Endodermal cell (in vitro differentiated cells): ENCODE measurements around the gene C10orf95. TPM values are rescaled to one million over a fixed set of nuclear protein-coding genes. Genes with fewer than 3 reads are reported as not detected.
A peak's percentile ranks its signal among the peaks of the same experiment; 100 is the strongest.

Source experiments
- DNase-seq: peaks from one replicate; pipeline ENCODE4 v3.0.0-alpha.2; 2017
- H3K27ac ChIP-seq: 2 replicates; pipeline ENCODE4 v1.5.1; 2013; ENCODE audit warnings: mild to moderate bottlenecking, low read depth, low read length, moderate library complexity
- H3K27me3 ChIP-seq: 2 replicates; pipeline ENCODE4 v1.6.1; 2013; ENCODE audit warnings: mild to moderate bottlenecking, low read length, moderate library complexity; ENCODE audit not compliant: insufficient read depth, control insufficient read depth, poor library complexity, severe bottlenecking
- H3K36me3 ChIP-seq: 2 replicates; pipeline ENCODE4 v1.7.0; 2013; ENCODE audit warnings: mild to moderate bottlenecking, low read length, moderate library complexity; ENCODE audit not compliant: control insufficient read depth, insufficient read depth
- H3K4me1 ChIP-seq: one replicate; pipeline ENCODE4 v1.7.0; 2013; ENCODE audit warnings: low read length; ENCODE audit not compliant: control insufficient read depth, insufficient read depth
- H3K4me3 ChIP-seq: 2 replicates; pipeline ENCODE4 v1.5.1; 2013; ENCODE audit warnings: mild to moderate bottlenecking, low read length, moderate library complexity
- H3K9ac ChIP-seq: 2 replicates; pipeline ENCODE4 v1.6.1; 2013; ENCODE audit warnings: mild to moderate bottlenecking, low read length, moderate library complexity; ENCODE audit not compliant: poor library complexity, severe bottlenecking; ENCODE audit errors: extremely low read depth
- H3K9me3 ChIP-seq: 2 replicates; pipeline ENCODE4 v1.6.1; 2013; ENCODE audit warnings: mild to moderate bottlenecking, low read length, moderate library complexity; ENCODE audit not compliant: control insufficient read depth
- H3K27ac Mint-ChIP-seq: 2 replicates; pipeline ENCODE4 v1.8.0; 2020; ENCODE audit warnings: mixed read lengths
- H3K27me3 Mint-ChIP-seq: 2 replicates; pipeline ENCODE4 v1.8.0; 2021; ENCODE audit warnings: mild to moderate bottlenecking, mixed read lengths; ENCODE audit not compliant: insufficient read depth
- H3K36me3 Mint-ChIP-seq: 2 replicates; pipeline ENCODE4 v1.8.0; 2020; ENCODE audit warnings: low read depth, mixed read lengths
- H3K4me1 Mint-ChIP-seq: 2 replicates; pipeline ENCODE4 v1.8.0; 2020; ENCODE audit warnings: mixed read lengths
- H3K4me3 Mint-ChIP-seq: 2 replicates; pipeline ENCODE4 v1.8.0; 2020; ENCODE audit warnings: mild to moderate bottlenecking, moderate library complexity, mixed read lengths
- H3K9me3 Mint-ChIP-seq: 2 replicates; pipeline ENCODE4 v1.8.0; 2020; ENCODE audit warnings: mild to moderate bottlenecking, mixed read lengths
- WGBS, 2 experiments: methylation state at CpG; one replicate each; pipeline versions ENCODE4 v1.1.5 to v1.1.7; 2013; ENCODE audit warnings: missing lambda C conversion rate in 2 of 2, mixed read lengths in 1 of 2; ENCODE audit not compliant: insufficient coverage in 1 of 2, insufficient read length in 1 of 2; 5-methylcytosine and 5-hydroxymethylcytosine counted together
- total RNA-seq, 2 donors: library from RNA; stranded (reverse); fragmentation: NEBNext Ultra II Directional in 1 of 2; extraction: Animal tissue kit (Norgen Biotek cat#: 25700) in 1 of 2; gene quantifications; 2 replicates in 1 of 2; 3 replicates in 1 of 2; pipeline ENCODE4 v1.2.1, GENCODE V29; 2021
- TF ChIP-seq, protein P1 (sequence below): fragments of 200-600 bp; sonication (generic); conservative IDR thresholded peaks from 2 replicates; pipeline ENCODE4 v1.5.0; 2021; ENCODE audit warnings: antibody characterized with exemption, mild to moderate bottlenecking

C10orf95 gene
- total RNA-seq, 2 donors from 2014 or later, result 0.35 to 0.93 TPM

DNA sequence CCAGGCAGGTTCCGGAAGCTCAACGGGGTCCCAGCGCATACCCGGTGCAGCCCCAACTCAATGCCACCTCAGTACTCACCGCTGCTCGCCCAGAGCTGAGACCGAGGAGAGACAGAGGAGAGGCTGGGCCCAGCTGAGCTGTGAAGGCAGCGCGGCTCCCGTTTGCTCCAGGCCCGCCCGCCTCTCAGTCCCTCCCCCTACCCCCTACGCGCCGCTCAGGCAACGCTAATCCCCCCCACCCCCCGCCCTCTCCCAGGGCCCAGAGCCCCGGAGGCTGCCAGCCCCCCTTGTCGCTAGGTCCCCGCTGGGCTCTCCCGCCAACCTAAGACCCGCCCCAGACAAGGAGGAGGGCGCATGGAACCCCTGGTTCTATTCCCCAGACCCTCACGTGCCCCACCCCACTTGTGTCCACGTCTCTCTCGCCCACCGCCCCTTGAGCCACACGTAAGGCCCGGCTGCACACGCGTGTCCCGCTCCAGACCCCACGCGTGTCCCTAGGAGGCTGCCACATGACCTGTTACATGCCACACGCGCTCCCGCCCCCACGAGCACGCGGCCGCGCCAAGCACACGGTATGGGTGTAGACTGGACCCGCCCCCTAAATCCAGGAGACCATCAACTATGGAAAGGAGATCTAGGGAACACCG lies 32.6 kb downstream of the C10orf95 start, which contains the start of gene PSD:
Gene PSD (minus strand): TSS at position 164 of the 647 bp plus-strand sequence. CDS start 1,747 bp downstream, outside the sequence.
- no peaks in the 10 kb centered on the region for H3K9me3 Mint-ChIP-seq
- peak; percentile 87 for DNase-seq
- H3K27ac Mint-ChIP-seq, result peak within 1 kb of the TSS; percentile 52
- Histone ChIP-seq H3K9me3 (no peaks in the 10 kb centered on the region), H3K27ac (no peak within 1 kb of the TSS), H3K4me3 (peak within 1 kb of the TSS; percentile 94), H3K36me3 (peaks cover 8% of the 10 kb centered on the region), H3K9ac (no peak within 1 kb of the TSS), H3K4me1 (peaks cover 10% of the 10 kb centered on the region), H3K27me3 (peaks cover 14% of the 10 kb centered on the region)
- 1 to 3% methylated on average over 11 to 41 of the region's 45 CpGs for WGBS, 2 experiments
- peaks cover 26% of the 10 kb centered on the region for H3K27me3 Mint-ChIP-seq
- peak within 1 kb of the TSS; percentile 88 for H3K4me3 Mint-ChIP-seq
- TF ChIP-seq, protein P1, sequence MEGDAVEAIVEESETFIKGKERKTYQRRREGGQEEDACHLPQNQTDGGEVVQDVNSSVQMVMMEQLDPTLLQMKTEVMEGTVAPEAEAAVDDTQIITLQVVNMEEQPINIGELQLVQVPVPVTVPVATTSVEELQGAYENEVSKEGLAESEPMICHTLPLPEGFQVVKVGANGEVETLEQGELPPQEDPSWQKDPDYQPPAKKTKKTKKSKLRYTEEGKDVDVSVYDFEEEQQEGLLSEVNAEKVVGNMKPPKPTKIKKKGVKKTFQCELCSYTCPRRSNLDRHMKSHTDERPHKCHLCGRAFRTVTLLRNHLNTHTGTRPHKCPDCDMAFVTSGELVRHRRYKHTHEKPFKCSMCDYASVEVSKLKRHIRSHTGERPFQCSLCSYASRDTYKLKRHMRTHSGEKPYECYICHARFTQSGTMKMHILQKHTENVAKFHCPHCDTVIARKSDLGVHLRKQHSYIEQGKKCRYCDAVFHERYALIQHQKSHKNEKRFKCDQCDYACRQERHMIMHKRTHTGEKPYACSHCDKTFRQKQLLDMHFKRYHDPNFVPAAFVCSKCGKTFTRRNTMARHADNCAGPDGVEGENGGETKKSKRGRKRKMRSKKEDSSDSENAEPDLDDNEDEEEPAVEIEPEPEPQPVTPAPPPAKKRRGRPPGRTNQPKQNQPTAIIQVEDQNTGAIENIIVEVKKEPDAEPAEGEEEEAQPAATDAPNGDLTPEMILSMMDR, result no peak
- H3K36me3 Mint-ChIP-seq, result peaks cover 8% of the 10 kb centered on the region
- H3K4me1 Mint-ChIP-seq, result peaks cover 15% of the 10 kb centered on the region

DNA sequence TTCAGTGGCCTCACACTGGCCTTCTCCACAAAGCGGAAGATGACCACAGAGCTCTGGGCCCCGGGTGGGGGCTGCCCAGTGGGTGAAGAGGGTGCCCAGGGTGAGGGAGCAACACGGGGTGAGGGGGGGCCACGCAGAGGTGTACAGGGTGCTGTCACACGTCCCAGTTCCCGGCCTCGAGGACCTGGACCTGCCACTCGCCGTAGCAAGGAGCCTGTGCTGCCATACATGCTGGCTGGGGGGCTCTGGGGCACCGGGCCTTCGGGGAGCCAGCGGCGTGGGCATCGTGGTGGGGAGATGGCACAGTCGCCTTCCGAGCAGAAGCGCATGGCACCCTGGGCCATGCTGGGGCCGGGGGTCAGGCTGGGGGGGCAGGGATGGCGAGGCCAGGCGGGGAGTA lies 34.6 kb downstream of the C10orf95 start:
- no peaks in the 10 kb centered on the region for H3K9me3 Mint-ChIP-seq
- WGBS, 2 experiments, result 88 to 91% methylated on average over 10 to 20 of the region's 20 CpGs

DNA sequence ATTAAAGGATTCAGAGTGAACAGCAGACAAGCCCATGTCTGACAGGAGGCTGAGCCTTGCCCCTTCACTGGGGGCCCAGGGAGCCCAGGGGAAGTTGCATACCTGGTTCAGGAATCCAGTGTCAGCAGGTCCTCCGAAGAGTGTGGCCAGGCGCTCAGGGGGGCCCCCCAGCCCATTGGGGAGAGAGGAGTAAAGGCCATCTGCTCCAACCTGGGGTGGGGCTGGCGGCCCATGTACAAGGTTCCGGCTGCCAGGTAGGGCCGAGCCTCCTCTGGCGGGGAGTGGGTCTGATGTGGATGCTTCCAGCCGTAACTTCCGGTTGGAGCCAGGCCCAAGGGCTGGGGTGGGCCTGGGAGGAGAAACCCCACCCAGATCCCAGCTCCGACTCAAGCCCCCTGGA lies 35.1 kb downstream of the C10orf95 start:
- H3K27ac ChIP-seq, result no peak overlapping the region
- no peaks in the 10 kb centered on the region for H3K9me3 ChIP-seq
- peaks cover 7% of the 10 kb centered on the region for H3K4me1 Mint-ChIP-seq
- TF ChIP-seq, protein P1, result no peak
- no peaks in the 10 kb centered on the region for H3K36me3 ChIP-seq
- DNase-seq, result no peak
- H3K27me3 ChIP-seq, result peaks cover 33% of the 10 kb centered on the region
- 80 to 92% methylated on average over 3 to 9 of the region's 9 CpGs for WGBS, 2 experiments
- no peaks in the 10 kb centered on the region for H3K9me3 Mint-ChIP-seq
- H3K9ac ChIP-seq, result no peak overlapping the region
- peaks cover 45% of the 10 kb centered on the region for H3K27me3 Mint-ChIP-seq
- H3K4me3 ChIP-seq, result no peak overlapping the region
- H3K4me1 ChIP-seq, result peaks cover 4% of the 10 kb centered on the region
- H3K27ac Mint-ChIP-seq, result no peak overlapping the region
- no peaks in the 10 kb centered on the region for H3K36me3 Mint-ChIP-seq
- H3K4me3 Mint-ChIP-seq, result no peak overlapping the region

More for the DNA sequence above, 34.6 kb downstream of the C10orf95 start:
- Mint-ChIP-seq H3K36me3 (no peaks in the 10 kb centered on the region), H3K4me1 (peaks cover 7% of the 10 kb centered on the region), H3K27me3 (peaks cover 41% of the 10 kb centered on the region), H3K4me3 (no peak overlapping the region), H3K27ac (no peak overlapping the region)
- Histone ChIP-seq H3K27me3 (peaks cover 29% of the 10 kb centered on the region), H3K4me3 (no peak overlapping the region), H3K9ac (no peak overlapping the region), H3K4me1 (peaks cover 4% of the 10 kb centered on the region), H3K9me3 (no peaks in the 10 kb centered on the region), H3K27ac (no peak overlapping the region), H3K36me3 (no peaks in the 10 kb centered on the region)
- TF ChIP-seq, protein P1, result no peak
- no peak for DNase-seq
